HG02798 (cell line): Measurements from ENCODE around the gene DCTN3.

Experiments used
- ATAC-seq: cut with Tn5 transposase; IDR thresholded peaks from one replicate; pipeline ENCODE4 v1.9.1; 2021; ENCODE audit warnings: mild to moderate bottlenecking; ENCODE audit not compliant: unreplicated experiment, poor library complexity

DCTN3 gene

GRCh38 chr9:34620061-34620994, at the start of gene DCTN3:
Gene DCTN3 (minus strand): TSS chr9:34620495. CDS start chr9:34620464, 31 bp downstream.
- ATAC-seq: peak; percentile 99

- ATAC-seq: peak; percentile 73
Measured at GRCh38 chr9:34665381-34666250, 45.3 kb upstream of the DCTN3 start.

- no peak for ATAC-seq
Measured at GRCh38 chr9:34665067-34665380, 44.7 kb upstream of the DCTN3 start.

GRCh38 chr9:34664281-34665066, 44.2 kb upstream of the DCTN3 start:
- peak; percentile 44 for ATAC-seq

GRCh38 chr9:34663303-34663605, 43.0 kb upstream of the DCTN3 start:
- no peak for ATAC-seq

GRCh38 chr9:34662526-34663302, 42.4 kb upstream of the DCTN3 start, which contains the start of gene CCL27:
Gene CCL27 (minus strand): TSS chr9:34662657. CDS start chr9:34662633, 24 bp downstream.
- no peak for ATAC-seq

- ATAC-seq: no peak
Measured at GRCh38 chr9:34659592-34660253, 39.4 kb upstream of the DCTN3 start.

- no peak for ATAC-seq
Measured at GRCh38 chr9:34658461-34658860, 38.2 kb upstream of the DCTN3 start.

- ATAC-seq: no peak
Measured at GRCh38 chr9:34656992-34657391, 36.7 kb upstream of the DCTN3 start.

- ATAC-seq: no peak
Measured at GRCh38 chr9:34655394-34655793, 35.1 kb upstream of the DCTN3 start.

GRCh38 chr9:34654323-34655051, 34.2 kb upstream of the DCTN3 start:
- no peak for ATAC-seq

- no peak for ATAC-seq
Measured at GRCh38 chr9:34653151-34654072, 33.1 kb upstream of the DCTN3 start.

GRCh38 chr9:34652602-34653000, 32.3 kb upstream of the DCTN3 start:
- ATAC-seq: no peak

- ATAC-seq: no peak
Measured at GRCh38 chr9:34651876-34652601, 31.7 kb upstream of the DCTN3 start, which contains the start of gene IL11RA. Gene IL11RA (plus strand): TSS chr9:34652185. CDS start chr9:34655218, 3,033 bp downstream.

GRCh38 chr9:34651321-34651720, 31.0 kb upstream of the DCTN3 start:
- no peak for ATAC-seq

GRCh38 chr9:34650816-34651215, 30.5 kb upstream of the DCTN3 start:
- no peak for ATAC-seq

- ATAC-seq: no peak
Measured at GRCh38 chr9:34648673-34649072, 28.4 kb upstream of the DCTN3 start.
